ENCODE measurements around the gene GATA2.

DNA sequence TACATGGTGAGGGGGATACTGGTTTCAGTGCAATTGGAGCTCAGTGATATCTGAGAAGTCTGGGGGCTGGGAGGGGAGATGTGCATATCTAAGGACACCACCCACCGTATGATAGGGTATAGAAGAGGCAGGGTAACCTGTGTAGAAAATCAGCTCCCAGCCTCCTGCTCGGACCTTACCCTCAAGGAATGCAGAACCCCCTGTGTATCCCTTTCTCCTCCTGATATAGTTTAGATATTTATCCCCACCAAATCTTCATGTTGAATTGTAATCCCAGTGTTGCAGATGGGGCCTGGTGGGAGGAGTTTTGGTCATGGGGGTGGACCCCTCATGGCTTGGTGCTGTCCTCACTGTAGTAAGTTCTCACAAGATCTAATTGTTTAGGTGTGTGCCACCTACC lies 48.2 kb upstream of the GATA2 start:
- TF ChIP-seq, protein P1, sequence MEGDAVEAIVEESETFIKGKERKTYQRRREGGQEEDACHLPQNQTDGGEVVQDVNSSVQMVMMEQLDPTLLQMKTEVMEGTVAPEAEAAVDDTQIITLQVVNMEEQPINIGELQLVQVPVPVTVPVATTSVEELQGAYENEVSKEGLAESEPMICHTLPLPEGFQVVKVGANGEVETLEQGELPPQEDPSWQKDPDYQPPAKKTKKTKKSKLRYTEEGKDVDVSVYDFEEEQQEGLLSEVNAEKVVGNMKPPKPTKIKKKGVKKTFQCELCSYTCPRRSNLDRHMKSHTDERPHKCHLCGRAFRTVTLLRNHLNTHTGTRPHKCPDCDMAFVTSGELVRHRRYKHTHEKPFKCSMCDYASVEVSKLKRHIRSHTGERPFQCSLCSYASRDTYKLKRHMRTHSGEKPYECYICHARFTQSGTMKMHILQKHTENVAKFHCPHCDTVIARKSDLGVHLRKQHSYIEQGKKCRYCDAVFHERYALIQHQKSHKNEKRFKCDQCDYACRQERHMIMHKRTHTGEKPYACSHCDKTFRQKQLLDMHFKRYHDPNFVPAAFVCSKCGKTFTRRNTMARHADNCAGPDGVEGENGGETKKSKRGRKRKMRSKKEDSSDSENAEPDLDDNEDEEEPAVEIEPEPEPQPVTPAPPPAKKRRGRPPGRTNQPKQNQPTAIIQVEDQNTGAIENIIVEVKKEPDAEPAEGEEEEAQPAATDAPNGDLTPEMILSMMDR (IDR thresholded peaks at IDR 0.05) = no peak
- no peak for TF ChIP-seq POLR2AphosphoS5 (IDR thresholded peaks at IDR 0.05)
- no peak for TF ChIP-seq POLR2A (IDR thresholded peaks at IDR 0.05)
